ENCODE measurements around the gene NEURL3.

NEURL3 gene

DNA sequence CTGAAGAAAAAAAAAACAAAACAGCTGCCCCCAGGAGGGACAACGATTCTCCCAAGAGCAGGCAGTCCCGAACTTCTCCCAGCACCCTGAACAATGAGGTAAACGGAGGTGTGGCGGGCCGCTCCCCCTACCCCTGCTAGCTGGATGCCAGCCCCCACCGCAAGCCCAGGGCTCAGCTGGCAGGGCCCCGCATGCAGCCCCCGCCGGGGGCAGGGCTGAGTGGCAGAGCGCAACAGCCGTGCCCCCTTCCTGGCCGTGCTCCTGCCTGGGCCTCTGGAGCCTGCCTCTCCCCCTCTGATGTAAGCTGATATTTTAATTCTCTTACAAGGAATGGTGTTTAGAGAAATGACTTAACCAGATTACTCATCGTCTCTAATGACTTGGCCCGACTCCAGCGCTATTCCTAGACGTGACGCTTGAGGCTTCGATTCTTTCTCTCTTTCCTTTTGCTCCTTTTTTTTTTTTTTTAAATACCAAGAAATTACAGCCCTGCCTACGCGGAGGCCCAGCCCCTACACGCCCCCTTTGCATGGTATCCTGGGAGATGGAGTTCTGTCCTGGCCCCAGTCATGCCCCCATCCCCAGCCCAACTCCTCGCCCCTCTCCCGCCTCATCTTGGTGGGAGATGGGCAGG is 26.8 kb upstream of the NEURL3 start:
- no peak for TF ChIP-seq CSRNP3 (CRISPR knock-in tag; IDR thresholded peaks at IDR 0.05)
- TF ChIP-seq, protein P1, sequence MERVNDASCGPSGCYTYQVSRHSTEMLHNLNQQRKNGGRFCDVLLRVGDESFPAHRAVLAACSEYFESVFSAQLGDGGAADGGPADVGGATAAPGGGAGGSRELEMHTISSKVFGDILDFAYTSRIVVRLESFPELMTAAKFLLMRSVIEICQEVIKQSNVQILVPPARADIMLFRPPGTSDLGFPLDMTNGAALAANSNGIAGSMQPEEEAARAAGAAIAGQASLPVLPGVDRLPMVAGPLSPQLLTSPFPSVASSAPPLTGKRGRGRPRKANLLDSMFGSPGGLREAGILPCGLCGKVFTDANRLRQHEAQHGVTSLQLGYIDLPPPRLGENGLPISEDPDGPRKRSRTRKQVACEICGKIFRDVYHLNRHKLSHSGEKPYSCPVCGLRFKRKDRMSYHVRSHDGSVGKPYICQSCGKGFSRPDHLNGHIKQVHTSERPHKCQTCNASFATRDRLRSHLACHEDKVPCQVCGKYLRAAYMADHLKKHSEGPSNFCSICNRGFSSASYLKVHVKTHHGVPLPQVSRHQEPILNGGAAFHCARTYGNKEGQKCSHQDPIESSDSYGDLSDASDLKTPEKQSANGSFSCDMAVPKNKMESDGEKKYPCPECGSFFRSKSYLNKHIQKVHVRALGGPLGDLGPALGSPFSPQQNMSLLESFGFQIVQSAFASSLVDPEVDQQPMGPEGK (CRISPR knock-in tag; IDR thresholded peaks at IDR 0.05; ENCODE audit: borderline replicate concordance) = peak; percentile 77; the same call in 1 of the 2 replicates
- no peak for TF ChIP-seq TCF4 (CRISPR knock-in tag; IDR thresholded peaks at IDR 0.05; ENCODE audit: borderline replicate concordance)
- peak; percentile 41 for TF ChIP-seq ISL1 (CRISPR knock-in tag; IDR thresholded peaks at IDR 0.05)
- peak; percentile 77 for ATAC-seq

- TF ChIP-seq SNAI2 (CRISPR knock-in tag; IDR thresholded peaks at IDR 0.05) (no peak), TCF4 (CRISPR knock-in tag; IDR thresholded peaks at IDR 0.05; ENCODE audit: borderline replicate concordance) (no peak), ZNF70 (CRISPR knock-in tag; IDR thresholded peaks at IDR 0.05) (no peak), ZC3H10 (CRISPR knock-in tag; IDR thresholded peaks at IDR 0.05) (no peak), ZFP30 (CRISPR knock-in tag; IDR thresholded peaks at IDR 0.05) (no peak), ESRRG (CRISPR knock-in tag; IDR thresholded peaks at IDR 0.05) (no peak), ZNF8 (CRISPR knock-in tag; IDR thresholded peaks at IDR 0.05) (no peak), RARB (CRISPR knock-in tag; IDR thresholded peaks at IDR 0.05) (no peak), TSHZ2 (CRISPR knock-in tag; IDR thresholded peaks at IDR 0.05) (no peak), TOX (CRISPR knock-in tag; IDR thresholded peaks at IDR 0.05; ENCODE audit: borderline replicate concordance) (no peak), GLIS3 (CRISPR knock-in tag; IDR thresholded peaks at IDR 0.05) (no peak), PPARA (CRISPR knock-in tag; IDR thresholded peaks at IDR 0.05; ENCODE audit: borderline replicate concordance) (no peak), ARNTL (CRISPR knock-in tag; IDR thresholded peaks at IDR 0.05; ENCODE audit: borderline replicate concordance, low read depth) (no peak), ISL1 (CRISPR knock-in tag; IDR thresholded peaks at IDR 0.05) (no peak), CSDC2 (CRISPR knock-in tag; IDR thresholded peaks at IDR 0.05) (no peak), POU6F1 (CRISPR knock-in tag; IDR thresholded peaks at IDR 0.05; ENCODE audit: borderline replicate concordance, low read depth) (no peak), ZNF565 (CRISPR knock-in tag; conservative IDR thresholded peaks at IDR 0.05; ENCODE audit: low read depth) (no peak)
- TF ChIP-seq, protein P2, sequence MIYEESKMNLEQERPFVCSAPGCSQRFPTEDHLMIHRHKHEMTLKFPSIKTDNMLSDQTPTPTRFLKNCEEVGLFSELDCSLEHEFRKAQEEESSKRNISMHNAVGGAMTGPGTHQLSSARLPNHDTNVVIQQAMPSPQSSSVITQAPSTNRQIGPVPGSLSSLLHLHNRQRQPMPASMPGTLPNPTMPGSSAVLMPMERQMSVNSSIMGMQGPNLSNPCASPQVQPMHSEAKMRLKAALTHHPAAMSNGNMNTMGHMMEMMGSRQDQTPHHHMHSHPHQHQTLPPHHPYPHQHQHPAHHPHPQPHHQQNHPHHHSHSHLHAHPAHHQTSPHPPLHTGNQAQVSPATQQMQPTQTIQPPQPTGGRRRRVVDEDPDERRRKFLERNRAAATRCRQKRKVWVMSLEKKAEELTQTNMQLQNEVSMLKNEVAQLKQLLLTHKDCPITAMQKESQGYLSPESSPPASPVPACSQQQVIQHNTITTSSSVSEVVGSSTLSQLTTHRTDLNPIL (CRISPR knock-in tag; IDR thresholded peaks at IDR 0.05; ENCODE audit: low read depth) = no peak
- TF ChIP-seq, protein P1 (CRISPR knock-in tag; IDR thresholded peaks at IDR 0.05; ENCODE audit: borderline replicate concordance) = no peak
- no peak for ATAC-seq
Measured at GRCh38 chr2:96531366-96531765, 26.2 kb upstream of the NEURL3 start.

Measured in SK-N-SH treated with all-trans-retinoic acid at 6 μM for 48 hours (cell line).